Measurements from ENCODE around the gene MGA. TPM values are rescaled to one million over a fixed set of nuclear protein-coding genes. Genes with fewer than 3 reads are reported as not detected.

The MGA gene
- total RNA-seq, 1 donor from 2014 or later = 118 TPM

GRCh38 chr15:41783296-41783695 lies 123.1 kb downstream of the MGA start:
- no peak for DNase-seq

DNA sequence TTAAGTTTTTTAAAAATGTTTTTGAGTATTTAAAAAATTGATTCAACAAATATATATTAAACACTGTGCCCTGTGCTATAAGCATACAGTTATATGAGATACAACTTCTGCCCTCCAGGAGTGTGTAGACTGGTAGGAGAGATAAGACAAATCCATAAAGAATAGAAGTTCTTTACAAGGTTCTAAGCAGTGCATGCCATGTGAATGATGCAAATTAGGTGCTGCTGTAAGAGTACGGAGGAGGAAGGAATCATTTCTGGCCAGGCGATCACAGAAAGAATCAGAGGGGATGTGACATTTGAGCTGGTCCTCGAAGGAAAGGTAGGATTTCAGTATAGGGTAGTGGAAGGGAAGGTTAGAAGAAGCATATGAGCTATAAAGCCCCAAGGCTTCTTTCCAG lies 128.1 kb downstream of the MGA start:
- DNase-seq = no peak

- DNase-seq = no peak
Observed at GRCh38 chr15:41789236-41789635, 129.0 kb downstream of the MGA start.

GRCh38 chr15:41789662-41790061 lies 129.5 kb downstream of the MGA start:
- DNase-seq = no peak

GRCh38 chr15:41790169-41790568 lies 130.0 kb downstream of the MGA start:
- DNase-seq = no peak

- no peak for DNase-seq
Observed at GRCh38 chr15:41790756-41791546, 130.7 kb downstream of the MGA start.

DNA sequence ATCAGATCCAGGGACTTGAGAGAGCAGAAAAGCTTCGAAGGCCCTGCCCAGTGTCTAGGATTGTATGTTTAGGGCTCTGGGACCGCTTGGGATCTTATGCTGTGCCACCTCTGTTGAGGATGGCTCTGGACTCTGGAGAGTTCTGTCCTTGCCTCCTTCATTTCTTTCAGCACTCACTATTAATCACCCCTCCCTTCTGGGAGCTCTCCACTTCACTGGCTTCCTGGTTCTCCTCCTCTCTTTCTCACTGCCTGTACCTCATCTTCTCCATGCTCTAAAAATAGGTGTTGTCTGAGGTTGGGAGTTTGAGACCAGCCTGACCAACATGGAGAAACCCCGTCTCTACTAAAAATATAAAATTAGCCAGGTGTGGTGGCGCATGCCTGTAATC lies 131.3 kb downstream of the MGA start:
- DNase-seq = no peak

DNA sequence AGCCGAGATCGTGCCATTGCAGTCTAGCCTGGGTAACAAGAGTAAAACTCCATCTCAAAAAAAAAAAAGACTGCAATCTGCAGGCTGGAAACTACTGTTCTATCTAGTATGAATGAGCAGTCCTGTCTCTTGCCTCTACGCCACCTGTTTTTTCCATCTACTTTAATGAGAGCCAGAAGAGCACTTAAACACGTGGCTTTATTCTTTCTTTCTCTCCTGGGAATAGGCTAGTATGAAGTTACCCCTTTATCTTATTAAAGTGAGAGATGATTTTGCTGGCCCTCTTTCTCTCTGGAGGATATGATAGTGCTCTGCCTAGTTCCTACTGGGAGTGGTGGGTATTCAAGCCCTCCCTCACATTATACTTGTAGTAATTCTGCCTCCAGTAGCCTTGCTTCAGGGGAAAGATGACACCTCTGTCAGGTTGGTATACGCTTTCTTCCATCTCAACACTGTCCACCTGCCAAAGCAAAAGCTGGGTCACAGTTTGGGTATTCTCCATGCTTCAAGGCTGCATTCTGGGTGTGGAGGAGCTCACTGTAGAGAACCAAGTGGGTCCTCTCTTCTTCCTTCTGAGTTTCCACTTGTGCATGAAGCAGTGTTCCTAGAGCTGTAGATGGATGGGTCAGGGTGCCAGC lies 131.9 kb downstream of the MGA start:
- peak; percentile 71 for DNase-seq

- no peak for DNase-seq
Observed at GRCh38 chr15:41794081-41794480, 133.9 kb downstream of the MGA start.

DNA sequence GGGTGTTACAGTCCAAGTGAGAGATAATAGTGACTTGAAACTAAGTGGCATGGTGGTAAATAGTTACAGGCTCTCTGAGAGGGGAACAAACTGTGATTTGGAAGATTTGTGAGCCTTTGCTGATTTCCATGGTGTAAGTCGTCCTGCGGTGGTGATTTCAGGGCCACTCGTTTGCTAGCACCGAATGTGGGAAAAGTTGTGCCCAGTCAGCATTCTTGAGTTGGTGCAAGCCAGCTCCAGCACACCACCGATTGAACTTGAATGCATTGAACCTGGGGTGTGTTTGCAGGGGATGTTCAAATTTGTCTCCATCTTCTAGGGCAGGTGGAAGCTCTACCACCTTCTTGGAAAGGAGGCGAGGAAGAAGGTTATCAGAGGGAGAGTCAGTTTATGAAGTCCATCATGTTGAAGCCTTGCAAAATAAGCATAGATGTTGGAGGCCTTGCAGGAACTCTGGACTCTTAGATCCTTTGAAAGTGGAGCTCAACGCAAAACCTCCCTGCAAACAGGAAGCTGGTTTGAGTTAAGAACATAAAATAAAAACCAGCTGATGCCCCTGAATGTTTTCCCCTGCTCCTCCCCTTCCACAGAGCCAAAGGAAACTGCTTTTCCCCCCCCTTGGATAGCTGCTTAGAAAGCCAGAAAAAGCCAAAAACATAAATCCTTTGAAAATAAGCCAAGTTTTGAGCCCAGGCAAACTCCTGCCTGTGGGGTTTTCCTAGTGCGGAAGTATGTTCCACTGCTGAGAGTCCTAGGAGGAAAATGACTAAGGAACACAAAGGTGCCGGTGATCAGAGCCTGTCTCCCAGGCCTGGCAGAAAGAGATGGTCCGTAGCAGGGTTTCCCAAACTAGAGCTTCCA lies 136.0 kb downstream of the MGA start:
- peak; percentile 59 for DNase-seq

- DNase-seq = no peak
Observed at GRCh38 chr15:41797201-41797944, 137.2 kb downstream of the MGA start.

DNA sequence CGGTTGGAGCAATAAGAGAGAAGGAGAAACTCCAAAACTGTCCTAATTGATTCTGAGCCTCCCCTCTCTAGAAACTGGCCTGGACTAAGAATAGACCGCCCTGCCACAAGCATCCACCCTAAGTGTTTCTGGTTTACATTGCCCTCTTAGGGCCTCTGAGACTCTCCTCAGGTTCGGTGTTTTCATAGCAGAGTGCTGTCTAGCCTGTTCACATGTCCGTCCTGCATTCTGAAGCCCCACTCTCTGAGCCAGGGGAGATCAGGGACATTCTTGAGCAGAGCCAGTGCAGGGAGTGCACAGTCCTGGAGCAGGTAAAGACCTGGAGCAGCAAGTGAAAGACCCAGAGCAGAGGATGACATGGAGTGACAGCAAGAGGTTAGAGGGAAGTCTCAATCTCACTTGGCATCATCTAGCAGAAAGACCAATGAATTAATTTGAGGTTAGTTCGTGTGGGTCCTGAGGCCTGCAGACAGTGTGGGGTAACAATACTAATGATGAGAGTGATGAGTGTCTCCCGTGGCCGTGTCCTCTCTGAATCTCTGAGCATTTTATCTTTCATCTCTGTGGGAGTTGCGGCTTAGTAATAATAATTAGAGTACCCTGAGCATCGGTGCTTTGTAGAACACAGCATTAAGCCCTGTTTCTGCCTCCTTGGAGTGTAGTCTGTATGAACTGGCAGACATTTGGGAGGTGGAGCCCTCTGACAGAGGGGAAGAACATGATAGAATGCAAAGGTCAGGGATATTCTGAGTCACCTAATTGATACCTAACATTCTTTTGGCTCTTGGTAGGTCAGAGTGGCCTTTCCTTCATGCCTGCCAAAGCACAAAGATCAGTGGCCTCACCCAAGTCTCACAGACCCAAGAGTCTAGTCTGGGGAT lies 138.6 kb downstream of the MGA start:
- no peak for DNase-seq

DNA sequence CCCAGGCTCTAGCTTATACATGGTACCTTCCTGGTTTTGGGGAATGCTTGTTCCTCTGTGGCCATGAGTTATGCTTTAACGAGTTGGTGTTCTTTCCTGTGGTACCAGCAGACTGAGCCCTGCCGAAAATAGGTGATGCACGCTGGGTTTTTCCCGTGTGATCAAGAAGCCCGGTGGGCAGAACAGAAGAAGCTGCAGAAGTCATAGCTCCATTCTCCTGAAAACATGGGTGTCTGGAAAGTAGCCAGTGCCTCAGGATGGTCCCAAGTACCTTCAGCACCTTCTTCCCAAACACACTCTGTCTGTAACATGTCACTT lies 139.2 kb downstream of the MGA start:
- DNase-seq = no peak

GRCh38 chr15:41801185-41801584 lies 141.0 kb downstream of the MGA start:
- no peak for DNase-seq

- no peak for DNase-seq
Observed at GRCh38 chr15:41801850-41802455, 141.7 kb downstream of the MGA start.

- DNase-seq = peak; percentile 45
Observed at GRCh38 chr15:41804361-41804760, 144.2 kb downstream of the MGA start.

DNA sequence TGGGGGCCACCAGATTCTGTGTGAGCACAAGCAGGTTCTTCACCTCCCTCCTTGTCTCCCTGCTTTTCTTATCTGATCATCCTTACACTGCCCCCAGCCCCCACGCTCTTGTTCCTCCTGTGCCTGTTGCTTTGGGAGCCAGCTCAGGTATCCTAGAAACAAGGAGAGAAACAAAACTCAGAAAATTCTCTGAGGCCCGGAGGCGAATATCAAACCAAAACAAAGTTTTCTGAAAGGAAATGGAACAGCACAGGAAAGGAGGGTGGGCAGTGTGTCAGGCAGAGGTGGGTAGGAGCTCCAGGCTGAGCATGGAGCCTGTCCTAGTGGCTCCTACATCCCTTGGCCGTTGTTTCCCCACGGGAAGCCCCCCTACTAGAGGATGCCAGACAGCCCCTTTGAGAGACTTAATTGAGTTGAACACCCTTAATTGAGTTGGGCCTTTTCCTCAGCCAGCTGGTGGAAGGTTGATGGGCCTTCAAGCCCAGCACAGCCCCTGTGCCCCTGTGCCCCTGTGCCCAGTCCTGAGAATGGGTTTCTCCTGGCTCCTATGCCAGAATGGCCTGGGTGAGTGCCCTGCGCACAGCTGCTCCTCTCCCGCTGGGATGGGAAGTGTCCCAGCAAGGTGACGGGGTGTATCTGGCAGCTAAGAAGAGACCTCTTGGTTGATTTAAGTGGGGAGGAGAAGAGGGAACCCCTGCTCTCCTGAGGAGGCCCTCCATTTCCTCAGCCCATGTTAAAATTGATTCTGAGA lies 144.9 kb downstream of the MGA start:
- DNase-seq = peak; percentile 50

- DNase-seq = no peak
Observed at GRCh38 chr15:41805711-41806110, 145.5 kb downstream of the MGA start.

- no peak for DNase-seq
Observed at GRCh38 chr15:41806291-41807181, 146.3 kb downstream of the MGA start.

Data from tongue (tissue), 2 donors.